ENCODE measurements around the gene UCK1. TPM values are rescaled to one million over a fixed set of nuclear protein-coding genes. Genes with fewer than 3 reads are reported as not detected.

The UCK1 gene
- polyA plus RNA-seq, 2 of the 4 experiments (the other 2 are of a cell fraction), result 18.0 to 26.5 TPM

- POLR2A ChIA-PET, result no interaction called here
- DNase-seq (ENCODE audit: low read depth in 1 of 2, low spot score in 1 of 2) (no peak), ATAC-seq (no peak), FAIRE-seq (no peak)
- Histone ChIP-seq H3K4me3 (no peak overlapping the region), H3K4me1 (no peaks in the 10 kb centered on the region), H3K27ac (no peak overlapping the region), H3K9me3 (no peaks in the 10 kb centered on the region), H3K4me2 (no peak overlapping the region)
- 76% methylated on average over 8 of the region's 8 CpGs for WGBS (ENCODE audit: missing lambda C conversion rate)
- CTCF ChIA-PET, result interaction anchor here (1.1 to 5.8 kb wide), 3 partner anchors 11 to 22 kb away, joined by 3 to 35 read pairs (median 3); no protein-coding TSS in a partner anchor
- no peak for TF ChIP-seq HES2 (IDR thresholded peaks at IDR 0.05)
- TF ChIP-seq CTCF (IDR thresholded peaks at IDR 0.05), result no peak
- no peak for TF ChIP-seq MAFK (IDR thresholded peaks at IDR 0.05; ENCODE audit: partially characterized antibody)
- no peak for TF ChIP-seq TFCP2L1 (CRISPR knock-in tag; IDR thresholded peaks at IDR 0.05)
- TF ChIP-seq HMGXB4 (CRISPR knock-in tag; IDR thresholded peaks at IDR 0.05; ENCODE audit: borderline replicate concordance), result no peak
- no peak for TF ChIP-seq HOXB5 (CRISPR knock-in tag; IDR thresholded peaks at IDR 0.05)
- no peak for TF ChIP-seq FOSL2 (IDR thresholded peaks at IDR 0.05)
- TF ChIP-seq FOSL2 (CRISPR knock-in tag; IDR thresholded peaks at IDR 0.05), result no peak
- TF ChIP-seq KDM5A (IDR thresholded peaks at IDR 0.05), result no peak
- TF ChIP-seq RFX5 (IDR thresholded peaks at IDR 0.05), result no peak
- no peak for TF ChIP-seq RARB (CRISPR knock-in tag; IDR thresholded peaks at IDR 0.05)
- TF ChIP-seq NR3C1 (IDR thresholded peaks at IDR 0.05), result no peak
- no peak for TF ChIP-seq ZFP36 (IDR thresholded peaks at IDR 0.05; ENCODE audit: borderline replicate concordance, partially characterized antibody)
- no peak for TF ChIP-seq HOXB13 (CRISPR knock-in tag; IDR thresholded peaks at IDR 0.05; ENCODE audit: low read depth)
Measured at GRCh38 chr9:131490514-131490913, 40.5 kb downstream of the UCK1 start.

GRCh38 chr9:131487621-131488031 lies 43.4 kb downstream of the UCK1 start:
- no peak for TF ChIP-seq MAFK (IDR thresholded peaks at IDR 0.05; ENCODE audit: partially characterized antibody)
- ChIA-PET CTCF (interaction anchor here (0.9 to 1.8 kb wide), 7 partner anchors 9 to 138 kb away, joined by 3 to 7 read pairs (median 4); no protein-coding TSS in a partner anchor), POLR2A (interaction anchor here (1.0 kb wide), 1 partner anchor 114 kb away, joined by 3 read pairs; no protein-coding TSS in a partner anchor)
- FAIRE-seq (no peak), ATAC-seq (peak in 1 of 2 experiments; percentile 5; a peak in 1 of 6 replicates), DNase-seq (ENCODE audit: low read depth in 1 of 2, low spot score in 1 of 2) (no peak)
- Histone ChIP-seq H3K9me3 (no peaks in the 10 kb centered on the region), H3K4me1 (no peaks in the 10 kb centered on the region), H3K4me3 (no peak overlapping the region), H3K27ac (no peak overlapping the region), H3K4me2 (no peak overlapping the region)
- 87% methylated on average over 14 of the region's 14 CpGs for WGBS (ENCODE audit: missing lambda C conversion rate)

GRCh38 chr9:131487001-131487400 lies 44.1 kb downstream of the UCK1 start:
- 92% methylated on average over 7 of the region's 9 CpGs for WGBS (ENCODE audit: missing lambda C conversion rate)
- H3K4me1 ChIP-seq, result no peaks in the 10 kb centered on the region
- FAIRE-seq (no peak), DNase-seq (ENCODE audit: low read depth in 1 of 2, low spot score in 1 of 2) (no peak), ATAC-seq (no peak)
- H3K27ac ChIP-seq, result no peak overlapping the region
- ChIA-PET POLR2A (interaction anchor here (1.0 kb wide), 1 partner anchor 114 kb away, joined by 3 read pairs; no protein-coding TSS in a partner anchor), CTCF (interaction anchor here (0.9 to 1.8 kb wide), 6 partner anchors 8 to 137 kb away, joined by 3 to 7 read pairs (median 4); no protein-coding TSS in a partner anchor)
- no peaks in the 10 kb centered on the region for H3K9me3 ChIP-seq
- no peak overlapping the region for H3K4me2 ChIP-seq
- H3K4me3 ChIP-seq, result no peak overlapping the region
- TF ChIP-seq RFX5 (IDR thresholded peaks at IDR 0.05) (no peak), FOSB (CRISPR knock-in tag; IDR thresholded peaks at IDR 0.05) (no peak), RAD21 (conservative IDR thresholded peaks at IDR 0.05 in 1 of 2, IDR thresholded peaks at IDR 0.05 in 1 of 2) (no peak), PHF8 (IDR thresholded peaks at IDR 0.05; ENCODE audit: borderline replicate concordance, low read depth) (no peak), TP53 (CRISPR knock-in tag; IDR thresholded peaks at IDR 0.05) (no peak), HOXB5 (CRISPR knock-in tag; IDR thresholded peaks at IDR 0.05) (no peak), TFCP2L1 (CRISPR knock-in tag; IDR thresholded peaks at IDR 0.05) (no peak), REST (IDR thresholded peaks at IDR 0.05) (no peak), HOXB13 (CRISPR knock-in tag; IDR thresholded peaks at IDR 0.05; ENCODE audit: low read depth) (no peak), MYC (IDR thresholded peaks at IDR 0.05; ENCODE audit: borderline replicate concordance, low read length) (no peak), MAFK (IDR thresholded peaks at IDR 0.05; ENCODE audit: partially characterized antibody) (no peak), ZC3H11A (IDR thresholded peaks at IDR 0.05) (no peak), CBX2 (IDR thresholded peaks at IDR 0.05; ENCODE audit: borderline replicate concordance, low read depth) (no peak), RARB (CRISPR knock-in tag; IDR thresholded peaks at IDR 0.05) (no peak), RNF2 (IDR thresholded peaks at IDR 0.05; ENCODE audit: borderline replicate concordance, low read depth) (no peak), BCL3 (IDR thresholded peaks at IDR 0.05) (no peak)
